GM23338 (cell line): ENCODE results near the gene ANKRD37. TPM values are rescaled to one million over a fixed set of nuclear protein-coding genes. Genes with fewer than 3 reads are reported as not detected.

Experiments used
- ATAC-seq: fragments of 200-7000 bp; cut with Tn5 transposase; 3 replicates; pipeline ENCODE4 v1.9.1; 2020
- DNase-seq: peaks from one replicate; pipeline ENCODE4 v3.0.0-alpha.2; 2015; ENCODE audit warnings: low spot score
- H2AFZ ChIP-seq: fragments of 200-600 bp; sonication (generic); 2 replicates; pipeline ENCODE4 v1.8.0; 2016; ENCODE audit warnings: antibody characterized with exemption, mild to moderate bottlenecking, moderate library complexity
- H3F3A ChIP-seq: fragments of 200-600 bp; sonication (generic); replicated peaks from 2 replicates; pipeline ENCODE4 v1.8.0; 2017; ENCODE audit warnings: antibody characterized with exemption, mixed run types, low read depth
- H3K27ac ChIP-seq: fragments of 200-600 bp; sonication (generic); 2 replicates; pipeline ENCODE4 v1.6.1; 2016; ENCODE audit warnings: low read depth
- H3K27me3 ChIP-seq: fragments of 200-600 bp; sonication (generic); 2 replicates; pipeline ENCODE4 v1.8.0; 2016; ENCODE audit warnings: mild to moderate bottlenecking, mixed run types, moderate library complexity; ENCODE audit not compliant: insufficient read depth
- H3K36me3 ChIP-seq: fragments of 200-600 bp; sonication (generic); 2 replicates; pipeline ENCODE4 v1.8.0; 2016; ENCODE audit warnings: mild to moderate bottlenecking; ENCODE audit not compliant: insufficient read depth
- H3K4me1 ChIP-seq: fragments of 200-600 bp; sonication (generic); 2 replicates; pipeline ENCODE4 v1.8.0; 2016; ENCODE audit warnings: mild to moderate bottlenecking, moderate library complexity; ENCODE audit not compliant: insufficient read depth
- H3K4me2 ChIP-seq: fragments of 200-600 bp; sonication (generic); 2 replicates; pipeline ENCODE4 v1.7.1; 2017; ENCODE audit warnings: mixed run types
- H3K4me3 ChIP-seq: fragments of 200-600 bp; sonication (generic); 2 replicates; pipeline ENCODE4 v1.6.1; 2016; ENCODE audit warnings: mixed run types
- H3K79me2 ChIP-seq: fragments of 200-600 bp; sonication (generic); replicated peaks from 2 replicates; pipeline ENCODE4 v1.8.0; 2017; ENCODE audit warnings: mild to moderate bottlenecking; ENCODE audit not compliant: insufficient read depth
- H3K9me2 ChIP-seq: fragments of 200-600 bp; sonication (generic); 2 replicates; pipeline ENCODE4 v1.8.0; 2017; ENCODE audit not compliant: insufficient read depth
- H4K20me1 ChIP-seq: fragments of 200-600 bp; sonication (generic); replicated peaks from 2 replicates; pipeline ENCODE4 v1.8.0; 2017; ENCODE audit warnings: mild to moderate bottlenecking; ENCODE audit not compliant: insufficient read depth
- H3K27ac Mint-ChIP-seq: 2 replicates; pipeline ENCODE4 v1.8.0; 2020; ENCODE audit warnings: inconsistent platforms, mild to moderate bottlenecking, moderate library complexity, mixed read lengths
- H3K27me3 Mint-ChIP-seq: 3 replicates; pipeline ENCODE4 v1.8.0; 2022; ENCODE audit warnings: low read depth, mild to moderate bottlenecking, moderate library complexity, mixed read lengths, inconsistent platforms; ENCODE audit not compliant: insufficient read depth, poor library complexity
- H3K36me3 Mint-ChIP-seq: 3 replicates; pipeline ENCODE4 v1.8.0; 2021; ENCODE audit warnings: low read depth, mild to moderate bottlenecking, inconsistent platforms, moderate library complexity, mixed read lengths
- H3K4me1 Mint-ChIP-seq: 3 replicates; pipeline ENCODE4 v1.8.0; 2020; ENCODE audit warnings: mild to moderate bottlenecking, inconsistent platforms, mixed read lengths
- H3K4me3 Mint-ChIP-seq: 3 replicates; pipeline ENCODE4 v1.8.0; 2021; ENCODE audit warnings: moderate library complexity, mild to moderate bottlenecking, inconsistent platforms, mixed read lengths
- H3K9me3 Mint-ChIP-seq: 3 replicates; pipeline ENCODE4 v1.8.0; 2020; ENCODE audit warnings: moderate library complexity, mild to moderate bottlenecking, inconsistent platforms, mixed read lengths
- CREB1 ChIP-seq: fragments of 250-450 bp; sonication (Bioruptor Pico); IDR thresholded peaks from 2 replicates; pipeline ENCODE4 v1.5.0; 2020; ENCODE audit warnings: low read depth, mild to moderate bottlenecking, moderate library complexity
- EZH2 ChIP-seq: fragments of 200-600 bp; sonication (generic); IDR thresholded peaks from one replicate; pipeline ENCODE4 v1.8.0; 2017; ENCODE audit warnings: antibody characterized with exemption, mild to moderate bottlenecking, low read depth; ENCODE audit not compliant: unreplicated experiment
- EZH2phosphoT487 ChIP-seq: fragments of 200-600 bp; sonication (generic); IDR thresholded peaks from one replicate; pipeline ENCODE4 v1.8.1; 2018; ENCODE audit warnings: antibody characterized with exemption; ENCODE audit not compliant: unreplicated experiment
- JUNB ChIP-seq: IDR thresholded peaks from one replicate; pipeline ENCODE4 v1.6.1; 2016; ENCODE audit warnings: antibody characterized with exemption; ENCODE audit not compliant: unreplicated experiment
- NANOG ChIP-seq: IDR thresholded peaks from 2 replicates; pipeline ENCODE4 v1.6.1; 2016; ENCODE audit warnings: antibody characterized with exemption, borderline replicate concordance
- POLR2AphosphoS5 ChIP-seq: IDR thresholded peaks from 2 replicates; pipeline ENCODE4 v1.6.1; 2016; ENCODE audit warnings: antibody characterized with exemption, low read depth
- ZNF114 ChIP-seq: fragments of 250-450 bp; sonication (Bioruptor Pico); IDR thresholded peaks from 2 replicates; pipeline ENCODE4 v1.5.0; 2020; ENCODE audit warnings: mild to moderate bottlenecking, moderate library complexity
- ZNF331 ChIP-seq: fragments of 250-450 bp; sonication (Bioruptor Pico); IDR thresholded peaks from 2 replicates; pipeline ENCODE4 v1.5.0; 2020; ENCODE audit warnings: low read depth, mild to moderate bottlenecking, moderate library complexity
- polyA plus RNA-seq: library from polyadenylated mRNA; unstranded; fragments of >200 nt; fragmentation: Nextera tagmentation; extraction: Ambion mirVana; gene quantifications from 2 replicates; pipeline ENCODE4 v1.2.1, GENCODE V29; 2016
- total RNA-seq: library from RNA; depleted of rRNA; stranded (reverse); fragments of >200 nt; shearing (Covaris generic); gene quantifications from 2 replicates; pipeline ENCODE4 v1.2.3, GENCODE V29; 2014
- TF ChIP-seq, protein P1 (sequence below): fragments of 250-450 bp; sonication (Bioruptor Pico); IDR thresholded peaks from 2 replicates; pipeline ENCODE4 v1.5.0; 2020; ENCODE audit warnings: mild to moderate bottlenecking, moderate library complexity
- TF ChIP-seq, protein P2 (sequence below): IDR thresholded peaks from 2 replicates; pipeline ENCODE4 v1.6.1; 2016; ENCODE audit warnings: antibody characterized with exemption
- TF ChIP-seq, protein P3 (sequence below): IDR thresholded peaks from one replicate; pipeline ENCODE4 v1.6.1; 2018; ENCODE audit warnings: antibody characterized with exemption; ENCODE audit not compliant: unreplicated experiment

Gene ANKRD37
- total and polyA plus RNA-seq, 2 experiments from 2014 or later, result 1.8 to 4.9 TPM

DNA sequence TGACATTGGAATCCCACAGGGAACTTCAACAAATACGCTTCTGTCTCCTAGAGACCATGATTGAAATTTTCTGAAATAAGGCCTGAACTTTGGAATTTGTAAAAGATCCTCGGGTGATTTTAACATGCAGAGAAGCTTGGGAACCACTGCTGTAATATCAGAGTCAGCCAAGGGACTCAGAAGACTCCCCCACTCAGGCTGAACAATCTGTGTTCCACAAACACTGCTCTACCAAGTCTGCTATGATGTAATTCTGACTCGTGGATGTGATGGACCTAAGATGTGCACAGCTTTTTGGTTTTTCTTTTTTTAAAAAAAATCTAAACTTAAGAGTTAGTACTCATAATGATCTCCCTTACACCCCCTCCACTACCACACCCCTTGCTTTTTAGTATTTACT lies 26.9 kb upstream of the ANKRD37 start (continued):
- TF ChIP-seq, protein P1, sequence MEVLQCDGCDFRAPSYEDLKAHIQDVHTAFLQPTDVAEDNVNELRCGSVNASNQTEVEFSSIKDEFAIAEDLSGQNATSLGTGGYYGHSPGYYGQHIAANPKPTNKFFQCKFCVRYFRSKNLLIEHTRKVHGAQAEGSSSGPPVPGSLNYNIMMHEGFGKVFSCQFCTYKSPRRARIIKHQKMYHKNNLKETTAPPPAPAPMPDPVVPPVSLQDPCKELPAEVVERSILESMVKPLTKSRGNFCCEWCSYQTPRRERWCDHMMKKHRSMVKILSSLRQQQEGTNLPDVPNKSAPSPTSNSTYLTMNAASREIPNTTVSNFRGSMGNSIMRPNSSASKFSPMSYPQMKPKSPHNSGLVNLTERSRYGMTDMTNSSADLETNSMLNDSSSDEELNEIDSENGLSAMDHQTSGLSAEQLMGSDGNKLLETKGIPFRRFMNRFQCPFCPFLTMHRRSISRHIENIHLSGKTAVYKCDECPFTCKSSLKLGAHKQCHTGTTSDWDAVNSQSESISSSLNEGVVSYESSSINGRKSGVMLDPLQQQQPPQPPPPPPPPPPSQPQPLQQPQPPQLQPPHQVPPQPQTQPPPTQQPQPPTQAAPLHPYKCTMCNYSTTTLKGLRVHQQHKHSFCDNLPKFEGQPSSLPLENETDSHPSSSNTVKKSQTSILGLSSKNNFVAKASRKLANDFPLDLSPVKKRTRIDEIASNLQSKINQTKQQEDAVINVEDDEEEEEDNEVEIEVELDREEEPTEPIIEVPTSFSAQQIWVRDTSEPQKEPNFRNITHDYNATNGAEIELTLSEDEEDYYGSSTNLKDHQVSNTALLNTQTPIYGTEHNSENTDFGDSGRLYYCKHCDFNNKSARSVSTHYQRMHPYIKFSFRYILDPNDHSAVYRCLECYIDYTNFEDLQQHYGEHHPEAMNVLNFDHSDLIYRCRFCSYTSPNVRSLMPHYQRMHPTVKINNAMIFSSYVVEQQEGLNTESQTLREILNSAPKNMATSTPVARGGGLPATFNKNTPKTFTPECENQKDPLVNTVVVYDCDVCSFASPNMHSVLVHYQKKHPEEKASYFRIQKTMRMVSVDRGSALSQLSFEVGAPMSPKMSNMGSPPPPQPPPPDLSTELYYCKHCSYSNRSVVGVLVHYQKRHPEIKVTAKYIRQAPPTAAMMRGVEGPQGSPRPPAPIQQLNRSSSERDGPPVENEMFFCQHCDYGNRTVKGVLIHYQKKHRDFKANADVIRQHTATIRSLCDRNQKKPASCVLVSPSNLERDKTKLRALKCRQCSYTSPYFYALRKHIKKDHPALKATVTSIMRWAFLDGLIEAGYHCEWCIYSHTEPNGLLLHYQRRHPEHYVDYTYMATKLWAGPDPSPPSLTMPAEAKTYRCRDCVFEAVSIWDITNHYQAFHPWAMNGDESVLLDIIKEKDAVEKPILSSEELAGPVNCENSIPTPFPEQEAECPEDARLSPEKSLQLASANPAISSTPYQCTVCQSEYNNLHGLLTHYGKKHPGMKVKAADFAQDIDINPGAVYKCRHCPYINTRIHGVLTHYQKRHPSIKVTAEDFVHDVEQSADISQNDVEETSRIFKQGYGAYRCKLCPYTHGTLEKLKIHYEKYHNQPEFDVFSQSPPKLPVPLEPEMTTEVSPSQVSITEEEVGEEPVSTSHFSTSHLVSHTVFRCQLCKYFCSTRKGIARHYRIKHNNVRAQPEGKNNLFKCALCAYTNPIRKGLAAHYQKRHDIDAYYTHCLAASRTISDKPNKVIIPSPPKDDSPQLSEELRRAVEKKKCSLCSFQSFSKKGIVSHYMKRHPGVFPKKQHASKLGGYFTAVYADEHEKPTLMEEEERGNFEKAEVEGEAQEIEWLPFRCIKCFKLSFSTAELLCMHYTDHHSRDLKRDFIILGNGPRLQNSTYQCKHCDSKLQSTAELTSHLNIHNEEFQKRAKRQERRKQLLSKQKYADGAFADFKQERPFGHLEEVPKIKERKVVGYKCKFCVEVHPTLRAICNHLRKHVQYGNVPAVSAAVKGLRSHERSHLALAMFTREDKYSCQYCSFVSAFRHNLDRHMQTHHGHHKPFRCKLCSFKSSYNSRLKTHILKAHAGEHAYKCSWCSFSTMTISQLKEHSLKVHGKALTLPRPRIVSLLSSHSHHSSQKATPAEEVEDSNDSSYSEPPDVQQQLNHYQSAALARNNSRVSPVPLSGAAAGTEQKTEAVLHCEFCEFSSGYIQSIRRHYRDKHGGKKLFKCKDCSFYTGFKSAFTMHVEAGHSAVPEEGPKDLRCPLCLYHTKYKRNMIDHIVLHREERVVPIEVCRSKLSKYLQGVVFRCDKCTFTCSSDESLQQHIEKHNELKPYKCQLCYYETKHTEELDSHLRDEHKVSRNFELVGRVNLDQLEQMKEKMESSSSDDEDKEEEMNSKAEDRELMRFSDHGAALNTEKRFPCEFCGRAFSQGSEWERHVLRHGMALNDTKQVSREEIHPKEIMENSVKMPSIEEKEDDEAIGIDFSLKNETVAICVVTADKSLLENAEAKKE, result no peak
- TF ChIP-seq, protein P2, sequence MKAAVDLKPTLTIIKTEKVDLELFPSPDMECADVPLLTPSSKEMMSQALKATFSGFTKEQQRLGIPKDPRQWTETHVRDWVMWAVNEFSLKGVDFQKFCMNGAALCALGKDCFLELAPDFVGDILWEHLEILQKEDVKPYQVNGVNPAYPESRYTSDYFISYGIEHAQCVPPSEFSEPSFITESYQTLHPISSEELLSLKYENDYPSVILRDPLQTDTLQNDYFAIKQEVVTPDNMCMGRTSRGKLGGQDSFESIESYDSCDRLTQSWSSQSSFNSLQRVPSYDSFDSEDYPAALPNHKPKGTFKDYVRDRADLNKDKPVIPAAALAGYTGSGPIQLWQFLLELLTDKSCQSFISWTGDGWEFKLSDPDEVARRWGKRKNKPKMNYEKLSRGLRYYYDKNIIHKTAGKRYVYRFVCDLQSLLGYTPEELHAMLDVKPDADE, result no peak

DNA sequence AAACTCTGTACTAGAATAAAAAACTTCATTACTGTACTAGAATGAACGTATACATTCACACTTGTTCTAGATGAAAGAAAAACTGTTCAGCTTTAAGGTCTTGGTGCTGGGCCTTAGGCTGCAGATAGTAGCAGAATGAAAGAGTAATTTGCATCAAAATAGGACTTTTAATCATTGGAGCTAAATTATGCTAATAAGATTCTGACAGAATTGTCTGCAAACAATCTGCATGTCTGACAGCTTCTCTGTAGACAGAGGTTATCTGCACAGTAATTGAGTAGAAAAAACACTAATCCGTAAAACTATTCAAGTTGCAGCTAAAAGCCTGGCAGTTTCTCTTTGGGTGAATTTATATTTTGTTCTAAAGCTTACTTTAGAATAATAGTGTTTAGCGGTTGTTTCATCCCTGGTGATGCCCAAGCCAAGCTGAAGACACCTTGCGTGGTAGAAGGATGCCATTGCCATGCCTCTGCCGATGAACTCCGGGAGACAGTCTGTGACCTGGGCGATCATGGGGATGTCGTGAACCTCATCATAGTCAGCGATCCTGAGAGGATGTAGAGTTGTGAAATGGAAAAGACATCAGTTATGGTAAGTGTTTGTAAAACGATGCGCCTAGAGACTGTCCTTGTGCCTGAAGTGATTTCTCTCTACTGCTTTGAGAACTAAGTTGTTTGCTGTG lies 26.2 kb upstream of the ANKRD37 start:
- Histone ChIP-seq H3K27me3 (no peaks in the 10 kb centered on the region), H3K4me2 (no peak overlapping the region), H3K4me1 (no peaks in the 10 kb centered on the region), H3K27ac (no peak overlapping the region), H3K9me2 (no peaks in the 10 kb centered on the region), H3F3A (no peaks in the 10 kb centered on the region), H2AFZ (no peak overlapping the region), H3K36me3 (no peaks in the 10 kb centered on the region), H3K79me2 (no peaks in the 10 kb centered on the region), H4K20me1 (no peaks in the 10 kb centered on the region), H3K4me3 (no peak overlapping the region)
- DNase-seq (no peak), ATAC-seq (no peak)
- Mint-ChIP-seq H3K27ac (no peak overlapping the region), H3K9me3 (no peaks in the 10 kb centered on the region), H3K27me3 (no peaks in the 10 kb centered on the region), H3K36me3 (no peaks in the 10 kb centered on the region), H3K4me3 (no peak overlapping the region), H3K4me1 (peaks cover 7% of the 10 kb centered on the region)
- no peak for TF ChIP-seq EZH2phosphoT487
- no peak for TF ChIP-seq EZH2
- TF ChIP-seq, protein P2, result no peak
- TF ChIP-seq NANOG, result no peak
- TF ChIP-seq ZNF331 (CRISPR knock-in tag), result no peak
- TF ChIP-seq ZNF114 (CRISPR knock-in tag), result no peak
- TF ChIP-seq, protein P3, sequence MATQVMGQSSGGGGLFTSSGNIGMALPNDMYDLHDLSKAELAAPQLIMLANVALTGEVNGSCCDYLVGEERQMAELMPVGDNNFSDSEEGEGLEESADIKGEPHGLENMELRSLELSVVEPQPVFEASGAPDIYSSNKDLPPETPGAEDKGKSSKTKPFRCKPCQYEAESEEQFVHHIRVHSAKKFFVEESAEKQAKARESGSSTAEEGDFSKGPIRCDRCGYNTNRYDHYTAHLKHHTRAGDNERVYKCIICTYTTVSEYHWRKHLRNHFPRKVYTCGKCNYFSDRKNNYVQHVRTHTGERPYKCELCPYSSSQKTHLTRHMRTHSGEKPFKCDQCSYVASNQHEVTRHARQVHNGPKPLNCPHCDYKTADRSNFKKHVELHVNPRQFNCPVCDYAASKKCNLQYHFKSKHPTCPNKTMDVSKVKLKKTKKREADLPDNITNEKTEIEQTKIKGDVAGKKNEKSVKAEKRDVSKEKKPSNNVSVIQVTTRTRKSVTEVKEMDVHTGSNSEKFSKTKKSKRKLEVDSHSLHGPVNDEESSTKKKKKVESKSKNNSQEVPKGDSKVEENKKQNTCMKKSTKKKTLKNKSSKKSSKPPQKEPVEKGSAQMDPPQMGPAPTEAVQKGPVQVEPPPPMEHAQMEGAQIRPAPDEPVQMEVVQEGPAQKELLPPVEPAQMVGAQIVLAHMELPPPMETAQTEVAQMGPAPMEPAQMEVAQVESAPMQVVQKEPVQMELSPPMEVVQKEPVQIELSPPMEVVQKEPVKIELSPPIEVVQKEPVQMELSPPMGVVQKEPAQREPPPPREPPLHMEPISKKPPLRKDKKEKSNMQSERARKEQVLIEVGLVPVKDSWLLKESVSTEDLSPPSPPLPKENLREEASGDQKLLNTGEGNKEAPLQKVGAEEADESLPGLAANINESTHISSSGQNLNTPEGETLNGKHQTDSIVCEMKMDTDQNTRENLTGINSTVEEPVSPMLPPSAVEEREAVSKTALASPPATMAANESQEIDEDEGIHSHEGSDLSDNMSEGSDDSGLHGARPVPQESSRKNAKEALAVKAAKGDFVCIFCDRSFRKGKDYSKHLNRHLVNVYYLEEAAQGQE, result no peak
- no peak for TF ChIP-seq JUNB
- TF ChIP-seq POLR2AphosphoS5, result no peak
- TF ChIP-seq CREB1, result no peak
